ENCODE results near the gene SLC7A14. TPM values are rescaled to one million over a fixed set of nuclear protein-coding genes. Genes with fewer than 3 reads are reported as not detected.

SLC7A14 gene
- polyA plus RNA-seq, 1 experiment = 0.60 TPM

- POLR2A ChIA-PET = no interaction called here
- CTCF ChIA-PET = no interaction called here
Observed at GRCh38 chr3:170631755-170632488, 46.0 kb upstream of the SLC7A14 start.

GRCh38 chr3:170623524-170623923 lies 37.6 kb upstream of the SLC7A14 start:
- POLR2A ChIA-PET = no interaction called here
- CTCF ChIA-PET = interaction anchor here (0.7 to 2.8 kb wide), 5 partner anchors 12 to 210 kb away, joined by 4 to 11 read pairs (median 6); no protein-coding TSS in a partner anchor
- Histone ChIP-seq H3K27me3 (ENCODE audit: control insufficient read depth, insufficient read depth, low read length) (no peaks in the 10 kb centered on the region), H3K4me3 (ENCODE audit: low read depth, low read length) (no peak overlapping the region), H3K36me3 (ENCODE audit: control insufficient read depth, insufficient read depth, low read length) (no peaks in the 10 kb centered on the region)
- TF ChIP-seq CTCF (IDR thresholded peaks at IDR 0.05; ENCODE audit: insufficient read depth, low read depth, low read length) = no peak
- DNase-seq (ENCODE audit: low read depth) = no peak

More at GRCh38 chr3:170631755-170632488, 46.0 kb upstream of the SLC7A14 start:
- TF ChIP-seq CTCF (IDR thresholded peaks at IDR 0.05; ENCODE audit: insufficient read depth, low read depth, low read length) = no peak
- Histone ChIP-seq H3K4me3 (ENCODE audit: low read depth, low read length) (no peak overlapping the region), H3K36me3 (ENCODE audit: control insufficient read depth, insufficient read depth, low read length) (no peaks in the 10 kb centered on the region), H3K27me3 (ENCODE audit: control insufficient read depth, insufficient read depth, low read length) (no peaks in the 10 kb centered on the region)
- no peak for DNase-seq (ENCODE audit: low read depth)

GRCh38 chr3:170622369-170623159 lies 36.7 kb upstream of the SLC7A14 start:
- H3K27me3 ChIP-seq (ENCODE audit: control insufficient read depth, insufficient read depth, low read length) = no peaks in the 10 kb centered on the region
- DNase-seq (ENCODE audit: low read depth) = peak; percentile 95
- ChIA-PET CTCF (interaction anchor here (0.8 to 2.8 kb wide), 5 partner anchors 13 to 209 kb away, joined by 3 to 11 read pairs (median 6); no protein-coding TSS in a partner anchor), POLR2A (no interaction called here)
- no peak overlapping the region for H3K4me3 ChIP-seq (ENCODE audit: low read depth, low read length)
- no peak for TF ChIP-seq CTCF (IDR thresholded peaks at IDR 0.05; ENCODE audit: insufficient read depth, low read depth, low read length)
- no peaks in the 10 kb centered on the region for H3K36me3 ChIP-seq (ENCODE audit: control insufficient read depth, insufficient read depth, low read length)

GRCh38 chr3:170621256-170621655 lies 35.4 kb upstream of the SLC7A14 start:
- POLR2A ChIA-PET = no interaction called here
- Histone ChIP-seq H3K27me3 (ENCODE audit: control insufficient read depth, insufficient read depth, low read length) (no peaks in the 10 kb centered on the region), H3K36me3 (ENCODE audit: control insufficient read depth, insufficient read depth, low read length) (no peaks in the 10 kb centered on the region), H3K4me3 (ENCODE audit: low read depth, low read length) (no peak overlapping the region)
- no peak for TF ChIP-seq CTCF (IDR thresholded peaks at IDR 0.05; ENCODE audit: insufficient read depth, low read depth, low read length)
- CTCF ChIA-PET = no interaction called here
- DNase-seq (ENCODE audit: low read depth) = no peak
